ENCODE data around the gene FILIP1. TPM values are rescaled to one million over a fixed set of nuclear protein-coding genes. Genes with fewer than 3 reads are reported as not detected.
"Not testable (repeated sequence)": the region's sequence is repeated elsewhere in the genome, so short reads cannot be mapped to it uniquely, and the experiment has no call there.

Gene FILIP1
- polyA plus RNA-seq, 3 donors = 2.3 to 3.5 (median 3.1) TPM

DNA sequence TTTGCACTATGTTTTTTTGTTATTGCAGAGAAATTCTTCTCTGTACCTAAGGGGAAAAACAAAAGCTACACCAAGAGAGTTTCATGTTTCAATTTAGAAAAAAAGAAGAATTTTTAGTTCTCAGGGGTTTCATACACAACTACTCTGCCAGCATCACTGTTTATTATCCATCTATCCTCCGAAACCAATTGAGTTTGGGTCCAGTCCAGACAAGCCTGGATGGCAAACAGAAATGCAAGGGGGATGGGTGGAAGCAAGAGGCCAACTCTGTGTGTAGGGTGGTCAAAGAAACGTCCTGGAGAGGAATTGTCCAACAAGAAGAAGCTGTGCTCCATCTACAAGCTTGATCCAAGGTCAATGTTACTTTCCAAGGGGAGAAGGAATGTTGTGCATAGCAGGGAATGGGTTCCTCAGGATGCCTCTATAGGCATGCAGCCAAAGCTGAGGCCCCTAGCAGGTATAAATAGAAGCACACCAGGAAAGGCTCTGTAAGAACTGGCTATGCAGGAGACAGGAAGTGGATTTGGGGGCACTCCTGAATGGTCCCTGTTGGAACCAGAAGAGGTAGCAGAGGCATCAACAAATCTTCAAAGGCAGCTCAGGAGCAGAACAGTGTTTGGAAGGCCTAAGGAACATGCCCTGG, 64.4 kb downstream of the FILIP1 start:
- DNase-seq (ENCODE audit: extremely low read depth in 1 of 11, low read depth in 9 of 11, low spot score in 4 of 11) = no peak

DNA sequence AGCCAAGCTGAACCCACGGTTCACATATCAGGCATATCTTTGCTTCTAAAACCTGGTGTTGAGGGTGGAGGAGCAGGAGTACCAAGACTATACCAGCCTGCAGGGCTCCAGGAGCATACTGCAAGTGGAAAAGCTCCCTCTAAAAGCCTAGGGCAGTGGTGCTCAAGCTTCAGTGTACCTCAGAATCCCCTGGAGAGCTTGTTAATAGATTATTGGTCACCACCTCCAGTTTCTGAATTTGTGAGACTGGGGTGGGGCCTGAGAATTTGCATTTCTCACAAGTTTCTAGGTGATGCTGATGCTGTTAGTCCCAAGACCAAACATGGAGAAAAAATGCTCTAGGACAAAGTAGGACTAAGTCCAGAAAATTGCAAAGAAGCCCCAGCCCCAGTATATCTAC, 65.4 kb downstream of the FILIP1 start:
- no peak for DNase-seq (ENCODE audit: extremely low read depth in 1 of 11, low read depth in 9 of 11, low spot score in 4 of 11)

DNA sequence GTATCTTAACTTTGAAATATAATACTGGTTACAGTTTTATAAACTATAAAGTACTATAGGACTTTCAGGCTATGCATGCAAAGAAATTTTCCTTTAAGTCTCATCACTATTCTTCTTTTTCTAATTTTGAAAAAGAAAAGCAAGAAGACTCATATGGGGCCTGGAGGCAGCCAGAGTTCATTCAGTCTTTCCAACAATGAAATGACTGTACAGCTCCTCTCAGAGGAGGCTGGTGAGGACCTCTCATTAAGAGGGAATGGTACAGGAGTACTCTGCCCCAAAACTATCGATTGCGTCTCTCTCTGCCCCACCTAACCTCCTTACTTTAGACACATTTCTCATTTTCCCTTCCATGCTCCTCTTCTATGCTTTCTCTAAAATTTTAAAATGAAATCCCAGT, 66.3 kb downstream of the FILIP1 start:
- DNase-seq (ENCODE audit: extremely low read depth in 1 of 11, low read depth in 9 of 11, low spot score in 4 of 11) = no peak

DNA sequence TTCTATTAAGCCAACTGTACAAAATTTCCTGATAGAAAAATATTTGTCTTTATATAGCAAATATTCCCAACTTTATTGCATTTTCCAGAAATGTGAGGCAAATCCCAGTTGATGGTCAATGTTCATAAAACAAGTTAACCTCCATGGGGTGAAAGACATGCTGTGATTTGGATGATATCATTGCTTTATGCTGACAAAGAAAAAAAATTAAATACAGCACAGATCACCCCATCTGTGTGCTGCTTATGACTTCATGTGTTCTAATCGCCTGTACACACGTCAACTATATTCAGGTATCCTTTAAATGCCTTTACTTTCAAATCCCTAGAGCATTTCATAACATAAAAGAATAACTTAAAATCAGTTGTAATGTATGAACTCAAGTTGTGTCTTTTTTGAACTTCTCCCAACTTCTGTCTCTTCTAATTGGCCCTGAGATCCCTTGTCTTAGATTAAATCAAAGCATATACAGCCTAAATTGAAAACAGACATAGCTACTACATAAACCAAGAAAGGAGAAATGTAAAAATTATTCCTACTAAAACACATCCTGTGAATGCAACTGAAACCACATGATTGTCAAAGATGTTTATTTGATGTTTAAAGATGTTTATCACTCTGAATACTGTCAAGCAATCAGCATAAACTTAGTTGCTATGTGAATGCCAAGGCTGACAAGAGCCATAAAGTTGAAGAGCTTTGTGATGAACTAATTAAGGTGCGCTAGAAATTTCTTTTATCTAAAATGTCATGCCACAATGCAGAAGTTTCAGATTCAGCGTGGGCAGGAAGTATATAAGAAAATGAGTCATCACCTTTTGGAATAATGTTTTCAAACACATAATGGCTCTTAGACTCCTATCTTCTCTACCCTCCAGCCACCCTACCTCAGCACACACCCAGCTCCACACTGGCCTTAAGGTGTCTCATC, 68.7 kb downstream of the FILIP1 start:
- DNase-seq (ENCODE audit: extremely low read depth in 1 of 11, low read depth in 9 of 11, low spot score in 4 of 11) = no peak

DNA sequence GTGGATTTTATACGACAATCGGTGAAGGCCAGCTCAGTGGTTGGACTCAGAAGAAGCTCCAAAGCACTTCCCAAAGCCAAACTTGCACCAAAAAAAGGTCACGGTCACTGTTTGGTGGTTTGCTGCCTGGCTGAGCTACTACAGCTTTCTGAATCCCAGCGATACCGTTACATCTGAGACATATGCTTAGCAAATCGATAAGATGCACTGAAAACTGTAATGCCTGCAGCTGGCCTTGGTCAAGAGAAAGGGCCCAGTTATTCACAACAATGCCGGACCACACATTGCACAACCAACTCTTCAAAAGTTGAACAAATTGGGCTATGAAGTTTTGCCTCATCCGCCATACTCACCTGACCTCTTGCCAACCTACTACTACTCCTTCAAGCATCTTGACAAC, 70.2 kb downstream of the FILIP1 start:
- DNase-seq (ENCODE audit: extremely low read depth in 1 of 11, low read depth in 9 of 11, low spot score in 4 of 11) = no peak

DNA sequence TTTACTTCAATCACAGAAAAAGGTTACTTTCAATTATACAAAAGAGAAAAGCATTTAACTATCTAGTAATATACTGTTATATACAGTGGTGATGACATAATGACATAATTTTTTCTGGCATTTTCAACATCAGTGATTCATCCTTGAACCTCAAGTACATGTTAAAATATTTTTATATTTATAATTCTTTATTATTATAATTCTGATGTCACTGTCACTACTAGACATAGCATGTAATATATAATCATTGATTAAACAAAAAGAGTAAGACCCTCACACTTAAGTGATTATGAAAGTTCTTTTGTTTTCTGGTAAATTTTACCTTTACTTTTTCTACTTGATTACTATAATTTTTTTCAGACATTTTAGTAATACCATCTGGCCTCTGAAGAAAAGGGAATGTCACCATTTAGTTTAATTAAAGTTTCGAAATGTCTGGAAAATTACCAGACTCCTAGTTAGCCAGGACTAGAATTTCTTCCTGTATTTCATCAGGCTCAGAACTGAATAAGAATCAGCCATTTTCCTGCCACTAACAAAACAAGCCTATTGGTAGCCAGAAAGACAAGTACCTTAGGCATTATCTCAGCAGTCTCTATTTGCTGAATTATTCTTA, 71.5 kb downstream of the FILIP1 start:
- no peak for DNase-seq (ENCODE audit: extremely low read depth in 1 of 11, low read depth in 9 of 11, low spot score in 4 of 11)

DNA sequence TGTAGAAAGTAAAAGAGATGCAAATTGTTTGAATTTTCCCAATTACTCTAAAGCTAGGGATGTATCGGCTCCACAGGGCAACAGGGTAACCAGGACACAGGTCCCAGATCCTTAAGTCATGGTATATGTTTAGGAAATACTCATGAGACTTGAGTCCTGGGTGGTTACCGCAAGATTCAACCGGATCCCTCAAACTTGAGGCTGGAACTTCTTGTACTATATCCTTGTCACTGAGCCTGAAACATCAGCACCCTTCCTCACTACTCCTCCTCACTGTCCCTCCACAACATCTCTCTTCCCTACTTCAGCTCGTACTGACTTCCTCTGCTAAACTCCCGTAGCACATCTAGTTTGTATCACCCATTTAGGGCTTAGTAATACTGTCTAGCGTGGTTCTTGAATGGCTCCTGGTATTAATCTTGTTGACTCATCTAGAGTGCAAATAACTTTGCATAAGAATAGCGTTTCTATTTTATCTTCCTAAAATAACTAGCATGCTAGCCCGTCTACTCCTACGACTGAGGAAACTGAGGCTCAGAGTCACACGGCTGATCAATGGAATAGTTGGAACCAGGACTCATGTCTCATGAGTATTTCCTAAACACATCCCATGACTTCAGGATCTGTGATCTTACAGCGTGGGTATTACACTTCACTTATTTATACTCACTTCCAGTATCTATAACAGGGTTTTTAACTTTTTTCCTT, 72.1 kb downstream of the FILIP1 start:
- DNase-seq (ENCODE audit: extremely low read depth in 1 of 11, low read depth in 9 of 11, low spot score in 4 of 11) = no peak

DNA sequence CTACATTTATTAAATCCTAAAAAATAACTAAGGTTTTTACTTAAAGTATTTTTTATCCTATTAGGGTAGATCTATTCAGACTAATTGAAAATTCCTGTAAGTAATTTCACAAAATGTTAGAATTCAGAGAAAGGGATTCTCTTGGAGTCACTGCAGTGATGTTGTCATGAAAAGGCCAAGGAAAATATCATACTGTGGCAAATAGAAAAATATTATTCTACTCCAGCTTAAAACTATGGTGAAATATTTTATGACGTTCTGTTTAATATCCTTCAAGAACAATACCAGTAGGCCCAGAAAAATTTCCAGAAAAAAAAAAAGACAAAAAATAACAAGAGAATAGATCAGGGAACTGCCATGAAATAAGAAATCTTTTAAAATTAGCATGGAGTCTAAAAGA, 73.6 kb downstream of the FILIP1 start:
- DNase-seq (ENCODE audit: extremely low read depth in 1 of 11, low read depth in 9 of 11, low spot score in 4 of 11) = no peak

DNA sequence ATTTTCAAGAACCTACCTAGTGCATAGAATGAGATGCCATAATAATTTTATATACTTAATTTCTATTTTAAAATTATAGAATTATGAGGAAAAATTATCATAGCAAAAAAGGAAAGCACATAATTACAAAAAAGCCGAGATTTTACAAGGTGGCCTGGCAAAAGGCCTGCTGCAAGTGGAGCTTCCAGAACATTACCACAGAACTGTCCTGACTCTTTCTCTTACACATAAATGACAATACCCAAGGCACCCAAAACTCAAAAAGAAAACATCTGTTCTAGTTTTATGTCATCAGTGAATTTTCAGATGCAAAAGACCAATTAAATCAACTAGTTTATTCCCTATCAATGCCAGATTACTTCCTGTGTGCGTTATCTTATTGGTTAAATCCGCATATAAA, 74.2 kb downstream of the FILIP1 start:
- DNase-seq (ENCODE audit: extremely low read depth in 1 of 11, low read depth in 9 of 11, low spot score in 4 of 11) = no peak

DNA sequence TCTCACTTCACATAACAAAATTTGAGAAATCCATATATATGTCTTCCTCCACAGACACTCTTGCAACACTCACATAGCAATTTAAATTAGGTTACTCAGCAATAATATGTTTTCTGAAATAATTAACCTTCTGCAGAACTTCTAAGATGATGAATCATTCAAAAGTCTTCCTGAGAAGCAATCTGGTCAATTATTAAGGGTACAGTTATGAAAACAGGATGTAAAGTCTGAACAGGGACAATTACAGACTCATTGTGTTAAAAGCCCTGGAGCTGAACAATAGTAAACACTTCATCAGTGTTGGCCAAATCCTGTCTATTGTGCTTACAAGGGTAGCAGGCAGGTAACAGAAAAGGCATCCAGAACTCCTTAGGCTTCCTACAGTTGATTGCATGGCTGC, 75.4 kb downstream of the FILIP1 start:
- DNase-seq (ENCODE audit: extremely low read depth in 1 of 11, low read depth in 9 of 11, low spot score in 4 of 11) = no peak

DNA sequence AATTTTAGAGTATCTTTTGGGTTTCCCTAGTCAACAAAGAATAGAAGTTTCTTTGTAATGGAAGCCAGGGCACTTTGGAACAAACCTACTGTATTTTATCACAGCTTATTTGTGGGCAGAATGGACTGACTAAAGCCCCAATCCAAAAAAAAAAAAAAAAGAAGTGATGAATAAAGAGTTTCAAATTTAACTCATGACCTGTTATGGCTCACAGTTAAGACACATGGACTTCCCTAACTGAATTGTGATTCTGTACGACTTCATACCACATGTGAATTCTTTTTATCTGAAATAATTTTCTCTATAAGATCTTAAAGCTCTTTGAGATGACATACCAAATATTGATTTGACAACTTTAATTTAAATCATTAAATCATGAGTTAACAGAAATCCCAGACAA, 77.2 kb downstream of the FILIP1 start:
- DNase-seq (ENCODE audit: extremely low read depth in 1 of 11, low read depth in 9 of 11, low spot score in 4 of 11) = no peak

DNA sequence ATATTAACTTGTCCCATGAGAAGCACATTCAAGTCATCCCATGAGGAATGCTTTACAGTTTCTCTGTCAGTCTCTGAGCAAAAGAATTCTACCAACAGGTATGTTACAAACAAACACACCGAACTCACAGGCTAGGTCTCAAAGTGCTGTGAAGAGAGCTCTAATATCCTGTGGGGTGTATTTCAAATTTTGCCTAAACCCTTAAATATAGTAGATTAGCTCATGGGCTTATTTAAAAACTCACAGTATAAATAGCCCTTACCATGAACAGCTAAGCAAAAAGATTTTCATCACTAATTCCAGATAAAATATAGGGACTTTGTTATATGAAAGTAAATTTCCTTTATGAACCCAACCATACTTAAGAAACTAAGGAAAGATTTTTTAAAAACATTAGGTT, 77.8 kb downstream of the FILIP1 start:
- DNase-seq (ENCODE audit: extremely low read depth in 1 of 11, low read depth in 9 of 11, low spot score in 4 of 11) = no peak

DNA sequence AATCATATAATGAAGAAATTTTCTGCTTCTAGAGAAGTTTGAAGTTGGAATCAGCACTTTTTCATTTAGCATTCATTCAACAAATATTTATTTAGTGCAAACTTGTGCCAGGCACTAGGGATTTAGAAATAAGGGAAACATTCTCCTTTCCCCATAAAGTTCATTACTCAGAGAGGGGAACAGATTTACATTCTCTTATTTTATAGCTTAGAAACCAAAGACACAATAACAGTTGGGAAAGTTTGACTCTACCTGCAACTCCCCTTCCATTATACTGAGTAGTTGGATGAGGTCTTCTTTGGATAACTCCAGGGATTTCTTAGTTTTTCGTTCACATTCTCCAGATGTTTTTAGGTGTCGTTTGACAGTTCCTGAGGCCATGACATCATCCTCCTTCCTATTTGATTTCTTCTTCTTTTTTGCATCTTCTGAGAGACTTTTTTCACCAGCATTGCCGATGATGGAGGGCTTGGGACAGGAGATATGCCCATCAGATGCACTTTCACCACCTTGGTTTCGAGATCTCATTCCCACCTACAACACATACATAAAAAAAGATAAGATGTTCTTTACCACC, 79.1 kb downstream of the FILIP1 start:
- no peak for DNase-seq (ENCODE audit: extremely low read depth in 1 of 11, low read depth in 9 of 11, low spot score in 4 of 11)

DNA sequence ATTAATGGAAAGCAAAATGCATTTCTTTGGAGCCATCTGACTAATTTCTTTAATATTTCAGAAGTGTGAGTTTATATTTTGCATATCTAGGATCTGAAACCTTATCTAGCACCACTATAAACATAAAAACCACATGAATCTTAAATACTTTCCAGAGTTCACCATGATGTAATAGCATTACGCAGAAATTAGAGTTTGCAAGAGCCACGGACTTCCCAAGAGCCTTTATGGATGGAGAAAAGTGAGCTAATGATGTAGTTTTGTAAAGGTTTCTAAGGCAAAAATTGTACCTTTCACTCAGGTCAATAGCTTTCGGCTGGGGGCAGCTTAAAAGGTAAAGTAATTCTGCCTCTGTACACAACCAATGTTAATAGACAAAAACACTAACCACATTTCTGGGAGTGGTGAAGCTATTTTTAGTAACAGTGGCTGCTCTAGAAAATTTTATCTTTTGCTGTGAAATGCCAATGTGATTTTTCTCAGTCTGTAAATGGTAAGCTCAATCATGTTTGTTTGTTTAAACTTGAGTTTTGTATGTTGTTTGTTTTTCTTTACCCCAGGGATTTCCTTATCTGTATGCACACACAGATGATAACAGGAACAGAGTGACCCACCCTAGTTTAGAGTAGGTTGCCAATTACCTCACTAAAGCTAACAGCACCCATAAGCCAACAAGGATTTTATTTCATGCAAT, 80.5 kb downstream of the FILIP1 start:
- DNase-seq (ENCODE audit: extremely low read depth in 1 of 11, low read depth in 9 of 11, low spot score in 4 of 11) = no peak

DNA sequence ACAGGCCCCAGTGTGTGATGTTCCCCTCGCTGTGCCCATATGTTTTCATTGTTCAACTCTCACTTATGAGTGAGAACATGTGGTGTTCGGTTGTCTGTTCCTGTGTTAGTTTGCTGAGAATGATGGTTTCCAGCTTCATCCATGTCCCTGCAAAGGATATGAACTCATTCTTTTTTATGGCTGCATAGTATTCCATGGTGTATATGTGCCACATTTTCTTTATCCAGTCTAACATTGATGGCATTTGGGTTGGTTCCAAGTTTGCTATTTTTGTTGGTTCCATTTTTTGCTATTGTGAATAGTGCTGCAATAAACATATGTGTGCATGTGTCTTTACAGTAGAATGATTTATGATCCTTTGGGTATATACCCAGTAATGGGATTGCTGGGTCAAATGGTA, 83.0 kb downstream of the FILIP1 start:
- DNase-seq (ENCODE audit: extremely low read depth in 1 of 11, low read depth in 9 of 11, low spot score in 4 of 11) = not testable (repeated sequence)

DNA sequence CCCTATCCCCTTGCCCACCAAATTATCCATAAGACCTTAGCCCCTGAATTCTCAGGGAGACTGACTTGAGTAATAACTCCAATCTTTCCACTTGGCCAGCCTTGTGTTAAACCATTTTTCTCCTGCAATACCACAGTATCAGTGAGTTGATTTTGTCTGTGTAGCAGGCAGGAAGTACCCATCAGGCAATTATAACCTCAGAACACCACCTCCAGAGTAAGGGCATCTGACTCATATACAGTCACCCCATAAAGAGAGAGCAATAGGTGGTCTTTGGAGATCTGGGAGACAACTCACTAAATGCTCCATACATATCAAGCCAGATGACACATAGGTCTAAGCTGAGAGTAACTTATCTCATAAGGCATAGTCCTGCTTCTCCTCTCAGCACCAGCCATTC, 83.7 kb downstream of the FILIP1 start:
- no peak for DNase-seq (ENCODE audit: extremely low read depth in 1 of 11, low read depth in 9 of 11, low spot score in 4 of 11)

DNA sequence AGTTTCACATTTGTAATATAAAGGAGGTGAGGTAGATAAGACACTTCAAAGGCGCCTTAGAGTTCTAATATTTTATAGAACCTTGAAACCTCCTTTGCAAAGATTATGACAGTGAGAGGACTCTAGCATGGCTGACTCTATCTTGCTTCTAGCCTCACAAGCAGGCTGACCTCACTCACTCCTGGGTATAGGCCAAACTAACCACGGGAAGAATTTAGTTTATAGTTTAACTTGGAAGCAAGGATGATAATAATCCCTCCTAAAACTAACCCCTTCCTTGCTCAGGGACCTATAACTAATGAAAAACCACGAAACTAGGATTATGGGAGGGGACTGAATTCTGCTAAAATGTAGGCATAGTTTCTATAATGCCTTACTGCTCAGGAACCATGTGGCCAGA, 84.3 kb downstream of the FILIP1 start:
- no peak for DNase-seq (ENCODE audit: extremely low read depth in 1 of 11, low read depth in 9 of 11, low spot score in 4 of 11)

DNA sequence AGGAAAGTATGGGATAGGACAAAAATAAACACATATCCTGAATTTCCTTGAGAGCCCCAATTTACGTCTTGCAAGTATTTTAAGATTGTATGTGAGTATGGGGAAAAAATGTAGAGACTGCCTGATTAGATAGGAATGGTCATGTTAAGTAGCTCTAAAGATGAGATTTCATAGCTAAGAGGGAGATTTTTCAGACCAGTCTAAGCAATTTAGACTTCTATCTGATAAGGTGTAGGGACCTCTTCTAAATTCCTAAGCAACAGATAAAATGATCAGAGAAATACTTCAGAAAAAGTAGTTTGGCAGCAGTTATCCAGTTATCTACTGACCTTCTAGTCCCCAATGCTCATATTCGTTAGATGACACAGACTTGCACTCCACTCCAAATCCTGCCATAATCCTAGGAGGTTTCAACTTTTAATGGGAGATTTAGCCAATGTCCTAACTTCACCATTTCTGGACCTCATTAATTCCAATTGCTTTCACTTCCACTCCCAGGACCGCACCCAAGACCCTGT, 90.0 kb downstream of the FILIP1 start:
- DNase-seq (ENCODE audit: extremely low read depth in 1 of 11, low read depth in 9 of 11, low spot score in 4 of 11) = no peak

DNA sequence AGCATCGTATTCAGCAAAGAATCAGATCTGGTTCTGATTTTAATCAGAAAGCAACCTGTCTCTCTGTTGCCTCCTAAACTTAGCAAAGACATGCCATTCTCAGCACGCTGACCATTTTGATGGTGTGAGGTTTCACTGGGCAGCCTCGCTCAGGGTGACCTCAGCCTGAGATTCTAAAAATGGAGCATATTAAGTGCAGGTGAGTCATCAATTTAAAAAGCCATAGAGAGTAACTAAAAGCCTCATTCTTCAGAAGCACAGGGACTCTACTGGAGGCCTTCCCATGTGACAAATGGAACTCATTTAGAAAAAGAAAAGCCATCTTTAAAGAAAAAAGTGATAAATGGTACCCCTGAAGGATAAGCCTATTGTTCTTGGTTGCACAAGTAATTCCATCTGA, 91.3 kb downstream of the FILIP1 start:
- no peak for DNase-seq (ENCODE audit: extremely low read depth in 1 of 11, low read depth in 9 of 11, low spot score in 4 of 11)

Data from renal cortex interstitium (tissue), 11 donors.